ENCODE data around the gene PLEKHA6. TPM values are rescaled to one million over a fixed set of nuclear protein-coding genes. Genes with fewer than 3 reads are reported as not detected.

Gene PLEKHA6
- total RNA-seq, 1 experiment from 2014 or later = 2.1 TPM

- Histone ChIP-seq H3K9ac (ENCODE audit: extremely low read depth, insufficient read length, low read length) (no peak overlapping the region), H2BK20ac (ENCODE audit: low read depth, low read length, poor library complexity, severe bottlenecking) (no peak overlapping the region), H3T11ph (ENCODE audit: low read length) (no peak overlapping the region), H3K4me2 (ENCODE audit: insufficient read depth, insufficient read length, low read length) (no peak overlapping the region), H2BK120ac (ENCODE audit: low read depth, low read length, poor library complexity, severe bottlenecking) (no peak overlapping the region), H4K8ac (replicated peaks; ENCODE audit: insufficient read length, low read depth, low read length) (no peak overlapping the region), H3K79me1 (ENCODE audit: insufficient read depth, low read depth, low read length, poor library complexity, severe bottlenecking) (no peaks in the 10 kb centered on the region), H2AFZ (ENCODE audit: low read length) (no peak overlapping the region), H2AK5ac (ENCODE audit: insufficient read length, low read length) (no peak overlapping the region), H4K5ac (ENCODE audit: insufficient read length, low read depth, low read length) (no peak overlapping the region), H3K27ac (ENCODE audit: insufficient read length, low read depth, low read length) (no peak overlapping the region), H3K4ac (ENCODE audit: low read depth, low read length) (no peak overlapping the region), H3K23me2 (ENCODE audit: insufficient read length, low read depth, low read length, poor library complexity, severe bottlenecking) (no peaks in the 10 kb centered on the region), H2BK5ac (ENCODE audit: insufficient read length, low read length) (no peak overlapping the region), H3K56ac (ENCODE audit: insufficient read length, low read depth, low read length) (no peak overlapping the region), H3K9me3 (ENCODE audit: control insufficient read depth, low read depth, low read length) (no peaks in the 10 kb centered on the region), H2BK12ac (ENCODE audit: insufficient read length, low read depth, low read length) (no peak overlapping the region), H2BK15ac (ENCODE audit: low read depth, low read length) (no peak overlapping the region), H3K14ac (ENCODE audit: insufficient read depth, low read length) (no peak overlapping the region), H3K27me3 (ENCODE audit: insufficient read depth, low read length) (no peaks in the 10 kb centered on the region), H3K4me1 (ENCODE audit: insufficient read depth, low read length) (no peaks in the 10 kb centered on the region), H4K20me1 (ENCODE audit: control insufficient read depth, insufficient read depth, insufficient read length) (no peaks in the 10 kb centered on the region), H3K18ac (ENCODE audit: insufficient read length, low read depth, low read length) (no peak overlapping the region), H4K91ac (ENCODE audit: insufficient read length, low read depth, low read length) (no peak overlapping the region), H3K23ac (ENCODE audit: insufficient read length, low read depth, low read length) (no peak overlapping the region), H3K79me2 (ENCODE audit: insufficient read depth, low read length) (no peaks in the 10 kb centered on the region)
- Mint-ChIP-seq H3K36me3 (ENCODE audit: insufficient read depth in 1 of 3, low read depth in 3 of 3) (no peaks in the 10 kb centered on the region; a peak in 2 of 7 replicates), H3K9me3 (no peaks in the 10 kb centered on the region), H3K27ac (no peak overlapping the region; a peak in 2 of 7 replicates), H3K4me1 (peaks cover 15 to 21% of the 10 kb centered on the region in 2 experiments), H3K4me3 (no peak overlapping the region), H3K27me3 (ENCODE audit: low read depth) (peaks cover 3% of the 10 kb centered on the region; the same call in 1 of the 2 replicates)
- TF ChIP-seq, protein P1, sequence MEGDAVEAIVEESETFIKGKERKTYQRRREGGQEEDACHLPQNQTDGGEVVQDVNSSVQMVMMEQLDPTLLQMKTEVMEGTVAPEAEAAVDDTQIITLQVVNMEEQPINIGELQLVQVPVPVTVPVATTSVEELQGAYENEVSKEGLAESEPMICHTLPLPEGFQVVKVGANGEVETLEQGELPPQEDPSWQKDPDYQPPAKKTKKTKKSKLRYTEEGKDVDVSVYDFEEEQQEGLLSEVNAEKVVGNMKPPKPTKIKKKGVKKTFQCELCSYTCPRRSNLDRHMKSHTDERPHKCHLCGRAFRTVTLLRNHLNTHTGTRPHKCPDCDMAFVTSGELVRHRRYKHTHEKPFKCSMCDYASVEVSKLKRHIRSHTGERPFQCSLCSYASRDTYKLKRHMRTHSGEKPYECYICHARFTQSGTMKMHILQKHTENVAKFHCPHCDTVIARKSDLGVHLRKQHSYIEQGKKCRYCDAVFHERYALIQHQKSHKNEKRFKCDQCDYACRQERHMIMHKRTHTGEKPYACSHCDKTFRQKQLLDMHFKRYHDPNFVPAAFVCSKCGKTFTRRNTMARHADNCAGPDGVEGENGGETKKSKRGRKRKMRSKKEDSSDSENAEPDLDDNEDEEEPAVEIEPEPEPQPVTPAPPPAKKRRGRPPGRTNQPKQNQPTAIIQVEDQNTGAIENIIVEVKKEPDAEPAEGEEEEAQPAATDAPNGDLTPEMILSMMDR (conservative IDR thresholded peaks at IDR 0.05) = no peak
- no peak for DNase-seq
- no CpG with 5 or more reads among the region's 5 CpGs for WGBS (ENCODE audit: extremely low coverage, insufficient read length, low lambda C conversion rate)
Measured at GRCh38 chr1:204325944-204326343, 33.8 kb downstream of the PLEKHA6 start.
